Upper lobe of right lung (tissue), 1 donor: ENCODE data around the gene ADGRG1. TPM values are rescaled to one million over a fixed set of nuclear protein-coding genes. Genes with fewer than 3 reads are reported as not detected.
"Not testable (repeated sequence)": the region's sequence is repeated elsewhere in the genome, so short reads cannot be mapped to it uniquely, and the experiment has no call there.

Experiments used
- ATAC-seq: fragments of 200-7000 bp; cut with Tn5 transposase; one replicate; pipeline ENCODE4 v1.9.1; 2020; ENCODE audit warnings: mild to moderate bottlenecking, moderate library complexity
- DNase-seq: peaks from one replicate; pipeline ENCODE4 v3.0.0-alpha.2; 2020
- H3K27ac ChIP-seq: fragments of 200-600 bp; one replicate; pipeline ENCODE4 v1.8.0; 2022
- H3K27me3 ChIP-seq: fragments of 200-600 bp; one replicate; pipeline ENCODE4 v1.8.0; 2022; ENCODE audit warnings: mild to moderate bottlenecking
- H3K36me3 ChIP-seq: fragments of 200-600 bp; one replicate; pipeline ENCODE4 v1.8.0; 2022
- H3K4me1 ChIP-seq: fragments of 200-600 bp; one replicate; pipeline ENCODE4 v1.8.0; 2022
- H3K4me3 ChIP-seq: fragments of 200-600 bp; one replicate; pipeline ENCODE4 v1.8.0; 2022; ENCODE audit warnings: mild to moderate bottlenecking
- H3K9me3 ChIP-seq: fragments of 200-600 bp; one replicate; pipeline ENCODE4 v1.8.0; 2022
- CTCF ChIP-seq: fragments of 200-600 bp; IDR thresholded peaks from one replicate; pipeline ENCODE4 v1.8.0; 2022; ENCODE audit warnings: antibody characterized with exemption
- intact Hi-C: fragments of 100-400 bp; cut with DNase I; formaldehyde crosslinking; loops from one replicate; pipeline ENCODE4 v1.11.0; 2022
- total RNA-seq: library from RNA; stranded (reverse); fragmentation: NEBNext Ultra II Directional; extraction: Animal tissue kit (Norgen Biotek cat#: 25700); gene quantifications from one replicate; pipeline ENCODE4 v1.2.1, GENCODE V29; 2021
- donor health status: DM: no; HTN: yes; CAD: no; lungs with severe emphysema.

Gene ADGRG1
- total RNA-seq, 1 donor from 2014 or later = 66.9 TPM

- intact Hi-C loops = no loop called here
- ATAC-seq (no peak), DNase-seq (no peak)
- Histone ChIP-seq H3K27ac (no peak within 1 kb of the TSS), H3K27me3 (peaks cover 3% of the 10 kb centered on the region), H3K4me1 (no peaks in the 10 kb centered on the region), H3K36me3 (no peaks in the 10 kb centered on the region), H3K4me3 (no peak within 1 kb of the TSS), H3K9me3 (no peaks in the 10 kb centered on the region)
- no peak for TF ChIP-seq CTCF
Observed at GRCh38 chr16:57668263-57668571, 39.8 kb downstream of the ADGRG1 start, which contains the start of gene ADGRG3. Gene ADGRG3, plus strand, starts transcription at chr16:57668306. Its CDS starts 42 bp downstream, at chr16:57668348.

DNA sequence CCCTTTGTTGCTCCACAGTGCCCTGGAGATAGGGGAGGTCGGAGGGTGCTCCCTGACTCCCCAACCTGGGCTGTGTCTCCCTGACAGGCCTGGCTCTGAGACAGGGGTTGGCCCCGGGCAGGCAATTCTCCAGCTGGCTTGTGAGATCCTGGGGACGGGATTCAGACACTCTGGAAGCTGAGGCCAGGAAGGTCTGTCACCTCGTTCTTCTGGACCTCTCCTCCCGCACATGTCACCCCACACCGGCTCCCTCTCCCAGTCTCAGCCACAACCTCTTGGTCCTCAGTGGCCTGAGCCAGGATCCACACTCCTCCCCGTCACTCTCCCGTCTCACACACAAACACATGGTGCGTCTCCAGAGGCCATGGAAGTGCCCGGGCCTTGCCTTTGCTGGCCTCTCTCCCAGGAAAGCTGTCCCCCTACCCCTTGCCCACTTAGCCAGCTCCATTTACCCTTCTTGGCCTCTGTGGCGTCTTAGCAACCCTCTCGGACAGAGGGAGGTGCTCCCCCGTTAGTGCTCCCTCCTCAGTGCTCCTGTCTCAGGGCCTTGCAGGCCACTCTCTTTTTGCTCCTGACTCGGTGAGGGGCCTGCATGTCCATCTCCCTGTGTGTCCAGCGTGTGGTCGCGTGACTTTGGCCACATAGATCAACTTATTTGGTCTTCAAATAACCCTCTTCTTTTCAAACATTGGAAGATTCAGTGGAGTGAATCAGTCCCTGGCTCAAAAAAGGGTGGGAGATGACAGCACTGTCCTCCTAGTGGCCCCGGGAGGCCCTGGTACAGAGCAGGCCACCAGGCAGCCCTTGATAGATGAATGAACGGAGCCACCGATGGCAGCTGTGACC is 40.4 kb downstream of the ADGRG1 start:
- Histone ChIP-seq H3K4me1 (no peaks in the 10 kb centered on the region), H3K27me3 (peaks cover 5% of the 10 kb centered on the region), H3K27ac (no peak overlapping the region), H3K36me3 (no peaks in the 10 kb centered on the region), H3K9me3 (no peaks in the 10 kb centered on the region), H3K4me3 (no peak overlapping the region)
- intact Hi-C loops = no loop called here
- ATAC-seq (no peak), DNase-seq (no peak)
- TF ChIP-seq CTCF = no peak

DNA sequence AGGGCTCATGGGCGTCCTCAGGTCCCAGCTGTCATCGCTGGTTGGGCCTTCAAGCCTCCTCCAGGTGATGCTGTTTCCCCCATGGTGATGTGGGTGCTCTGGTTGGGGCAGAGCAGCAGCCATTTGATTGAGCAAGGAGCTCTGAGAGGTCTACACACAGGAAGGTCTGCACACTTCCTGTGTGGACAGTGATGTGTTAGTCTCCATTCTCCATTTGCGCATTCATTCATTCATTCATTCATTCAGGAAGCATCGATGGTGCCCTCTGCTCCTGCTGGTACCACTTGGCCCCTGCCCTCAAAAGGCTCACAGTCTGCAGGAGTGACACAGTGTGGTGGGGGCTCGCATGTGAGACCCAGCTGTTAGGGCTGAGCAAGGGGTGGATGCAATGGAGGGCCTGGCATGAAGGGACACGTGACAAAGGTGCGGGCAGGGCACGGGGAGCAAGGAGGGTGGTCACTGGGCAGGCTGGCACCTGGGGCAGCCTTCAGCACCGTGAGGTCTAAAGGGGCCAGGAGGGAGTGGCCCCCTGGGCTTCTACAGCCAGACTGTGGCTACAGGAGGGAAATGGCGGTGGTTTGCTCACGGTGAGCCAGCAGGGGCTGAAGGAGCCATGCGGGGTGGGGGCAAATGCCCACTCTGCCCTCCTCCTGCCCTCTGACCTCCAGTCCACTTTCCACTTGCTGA is 41.2 kb downstream of the ADGRG1 start:
- Histone ChIP-seq H3K9me3 (no peaks in the 10 kb centered on the region), H3K36me3 (no peaks in the 10 kb centered on the region), H3K27ac (no peak overlapping the region), H3K4me3 (no peak overlapping the region), H3K4me1 (no peaks in the 10 kb centered on the region), H3K27me3 (peaks cover 5% of the 10 kb centered on the region)
- ATAC-seq = no peak
- no peak for TF ChIP-seq CTCF
- intact Hi-C loops = no loop called here
- DNase-seq = no peak

DNA sequence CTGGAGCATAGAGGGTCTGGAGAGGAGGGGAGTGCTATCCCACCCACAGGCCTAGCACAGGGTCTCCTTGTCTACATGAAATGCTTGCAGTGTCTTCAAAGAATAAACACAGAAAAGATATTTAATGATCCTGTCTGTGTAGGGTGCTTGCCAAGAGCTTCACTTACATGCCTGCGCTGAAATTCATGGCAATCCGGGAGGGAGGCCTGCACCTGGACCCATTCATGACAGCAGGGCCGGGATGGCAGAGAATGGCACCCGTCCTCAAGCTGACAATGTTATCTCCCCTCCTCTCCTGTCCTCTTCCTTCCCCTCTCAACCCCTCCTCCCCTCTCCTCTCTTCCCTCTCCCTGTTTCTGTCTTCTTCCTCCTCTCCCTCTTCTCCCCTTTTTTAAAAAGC is 41.8 kb downstream of the ADGRG1 start:
- intact Hi-C loops = no loop called here
- ATAC-seq (no peak), DNase-seq (no peak)
- TF ChIP-seq CTCF = no peak
- Histone ChIP-seq H3K4me1 (no peaks in the 10 kb centered on the region), H3K4me3 (no peak overlapping the region), H3K36me3 (no peaks in the 10 kb centered on the region), H3K27me3 (peaks cover 5% of the 10 kb centered on the region), H3K9me3 (no peaks in the 10 kb centered on the region), H3K27ac (no peak overlapping the region)

- ATAC-seq, H3K4me3 ChIP-seq, H3K27ac ChIP-seq, H3K36me3 ChIP-seq, DNase-seq, intact Hi-C loops, H3K9me3 ChIP-seq, H3K4me1 ChIP-seq, H3K27me3 ChIP-seq: not testable (repeated sequence)
Observed at GRCh38 chr16:57671451-57671850, 43.0 kb downstream of the ADGRG1 start.

DNA sequence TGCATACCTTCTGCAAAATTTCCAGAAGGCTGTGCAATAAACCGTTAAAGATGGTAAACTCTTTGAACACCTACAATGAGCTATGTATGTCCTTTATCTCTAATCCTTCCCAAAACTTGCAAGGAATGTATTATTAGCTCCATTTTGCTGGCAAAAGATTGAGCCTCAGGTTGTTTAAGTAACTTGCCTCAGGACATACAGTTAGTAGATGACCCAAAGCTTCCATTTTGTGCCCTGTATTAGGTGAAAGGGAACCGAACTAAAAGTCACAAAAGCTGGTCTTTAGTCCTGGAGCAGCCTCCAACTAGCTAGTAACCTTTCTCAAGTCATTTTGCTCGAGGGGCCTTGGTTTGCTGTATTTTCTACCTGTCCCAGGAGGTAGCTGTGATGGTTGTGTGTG is 44.0 kb downstream of the ADGRG1 start:
- H3K27ac ChIP-seq = no peak overlapping the region
- no peak overlapping the region for H3K4me3 ChIP-seq
- no peaks in the 10 kb centered on the region for H3K36me3 ChIP-seq
- peaks cover 5% of the 10 kb centered on the region for H3K27me3 ChIP-seq
- no peak for DNase-seq
- no peak for TF ChIP-seq CTCF
- intact Hi-C loops = no loop called here
- H3K9me3 ChIP-seq = no peaks in the 10 kb centered on the region
- no peak for ATAC-seq
- no peaks in the 10 kb centered on the region for H3K4me1 ChIP-seq
